Gastrocnemius medialis (tissue), 4 donors: ENCODE measurements around the gene PDGFC. TPM values are rescaled to one million over a fixed set of nuclear protein-coding genes. Genes with fewer than 3 reads are reported as not detected.

Experiments
- ATAC-seq, 2 donors: fragments of 150-250 bp; one replicate each; pipeline ENCODE4 v1.9.1; 2016
- DNase-seq, 2 donors: peaks; one replicate each; pipeline ENCODE4 v3.0.0-alpha.2; 2019
- H3K27ac ChIP-seq, 4 donors: fragments of 200-600 bp; sonication (generic); 1 replicate in 1 of 4; 2 replicates in 3 of 4; pipeline ENCODE4 v1.5.1; 2016 to 2018; ENCODE audit warnings: mild to moderate bottlenecking in 2 of 4, moderate library complexity in 1 of 4
- H3K27me3 ChIP-seq, 3 donors: fragments of 200-600 bp; sonication (generic) in 2 of 3; 1 replicate in 1 of 3; 2 replicates in 2 of 3; pipeline versions ENCODE4 v1.5.1 to v1.6.0; 2016 to 2019; ENCODE audit warnings: mild to moderate bottlenecking in 1 of 3, moderate library complexity in 1 of 3
- H3K36me3 ChIP-seq, 2 donors: fragments of 200-600 bp; sonication (generic) in 1 of 2; one replicate each; pipeline ENCODE4 v1.5.1; 2017 to 2018
- H3K4me1 ChIP-seq, 2 donors: fragments of 200-600 bp; sonication (generic) in 1 of 2; one replicate each; pipeline ENCODE4 v1.5.1; 2016 to 2017; ENCODE audit warnings: mild to moderate bottlenecking in 2 of 2
- H3K4me3 ChIP-seq, 4 donors: fragments of 200-600 bp; sonication (generic) in 3 of 4; 1 replicate in 1 of 4; 2 replicates in 3 of 4; pipeline ENCODE4 v1.5.1; 2016 to 2019; ENCODE audit warnings: mild to moderate bottlenecking in 2 of 4
- H3K9me3 ChIP-seq, 3 donors: fragments of 200-600 bp; sonication (generic) in 2 of 3; 1 replicate in 1 of 3; 2 replicates in 2 of 3; pipeline ENCODE4 v1.5.1; 2016 to 2019
- POLR2A ChIP-seq, 2 donors: fragments of 450-650 bp; IDR thresholded peaks; one replicate each; pipeline ENCODE4 v1.6.1; 2017; ENCODE audit warnings: antibody characterized with exemption in 2 of 2, mild to moderate bottlenecking in 2 of 2, moderate library complexity in 2 of 2
- in situ Hi-C, 4 donors: fragments of 200-750 bp; cut with MboI; loops; one replicate each; pipeline versions ENCODE4 v1.15.0 to v1.8.0; 2017; ENCODE audit warnings: low sequenced_read_pairs in 4 of 4
- intact Hi-C: fragments of 100-400 bp; cut with DNase I; formaldehyde crosslinking; loops from one replicate; pipeline ENCODE4 v1.15.1; 2023; ENCODE audit warnings: low total_unique reads
- total RNA-seq, 4 donors: library from RNA; depleted of rRNA; stranded (reverse); fragments of >200 nt; gene quantifications; one replicate each; pipeline versions ENCODE4 v1.1.0 to v1.2.3, GENCODE V29; 2016
- TF ChIP-seq, protein P1 (sequence below), 5 experiments: fragments of 450-650 bp in 3 of 5; fragments of 200-600 bp in 2 of 5; sonication (generic) in 2 of 5; IDR thresholded peaks in 4 of 5; conservative IDR thresholded peaks in 1 of 5; 1 replicate in 4 of 5; 2 replicates in 1 of 5; pipeline ENCODE4 v1.5.1; 2016 to 2019; ENCODE audit warnings: antibody characterized with exemption in 5 of 5, mild to moderate bottlenecking in 3 of 5, moderate library complexity in 3 of 5

The PDGFC gene
- total RNA-seq, 4 donors from 2014 or later, result 4.4 to 10.7 (median 6.3) TPM

DNA sequence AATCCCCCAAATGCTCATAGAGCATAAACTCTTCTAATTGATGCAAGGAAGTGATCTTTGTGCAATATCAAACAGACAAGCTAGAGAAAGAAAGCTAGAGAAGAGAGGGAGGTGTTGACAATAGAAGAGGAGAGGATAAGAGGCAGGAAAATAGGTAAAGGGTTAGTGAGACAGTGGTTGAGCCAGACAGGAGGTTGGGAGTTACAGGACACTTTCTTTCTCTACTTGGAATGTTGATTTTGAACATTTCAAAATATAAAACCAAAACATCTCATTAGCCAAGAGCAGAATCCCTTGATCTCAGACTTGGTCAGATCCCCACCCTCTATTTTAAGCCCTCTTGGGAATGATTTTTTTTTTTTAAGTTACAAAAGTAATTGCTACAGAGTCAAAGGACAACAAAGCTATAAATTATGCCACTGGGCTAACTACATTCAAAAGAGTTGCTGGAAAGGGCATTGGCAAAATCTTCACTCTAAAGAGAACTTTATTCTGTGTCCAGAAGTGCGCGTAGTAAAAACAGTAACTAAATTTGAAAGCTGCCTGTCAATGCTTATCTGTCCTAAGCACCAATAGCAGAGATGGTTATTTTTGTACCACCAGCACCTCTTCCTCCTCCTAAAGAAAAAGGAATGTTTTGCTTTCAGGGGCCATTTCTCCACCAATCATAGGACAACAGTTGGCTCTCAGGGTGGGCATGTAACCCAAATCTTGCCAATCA, 133.8 kb downstream of the PDGFC start:
- Histone ChIP-seq H3K4me1 (peaks cover 0 to 5% of the 10 kb centered on the region in 2 donors), H3K9me3 (peaks cover 0 to 10% (median 0%) of the 10 kb centered on the region in 3 donors), H3K27me3 (no peaks in the 10 kb centered on the region), H3K4me3 (no peak overlapping the region), H3K36me3 (no peaks in the 10 kb centered on the region), H3K27ac (no peak overlapping the region)
- no peak for DNase-seq
- in situ Hi-C loops, result no loop called here
- TF ChIP-seq, protein P1, sequence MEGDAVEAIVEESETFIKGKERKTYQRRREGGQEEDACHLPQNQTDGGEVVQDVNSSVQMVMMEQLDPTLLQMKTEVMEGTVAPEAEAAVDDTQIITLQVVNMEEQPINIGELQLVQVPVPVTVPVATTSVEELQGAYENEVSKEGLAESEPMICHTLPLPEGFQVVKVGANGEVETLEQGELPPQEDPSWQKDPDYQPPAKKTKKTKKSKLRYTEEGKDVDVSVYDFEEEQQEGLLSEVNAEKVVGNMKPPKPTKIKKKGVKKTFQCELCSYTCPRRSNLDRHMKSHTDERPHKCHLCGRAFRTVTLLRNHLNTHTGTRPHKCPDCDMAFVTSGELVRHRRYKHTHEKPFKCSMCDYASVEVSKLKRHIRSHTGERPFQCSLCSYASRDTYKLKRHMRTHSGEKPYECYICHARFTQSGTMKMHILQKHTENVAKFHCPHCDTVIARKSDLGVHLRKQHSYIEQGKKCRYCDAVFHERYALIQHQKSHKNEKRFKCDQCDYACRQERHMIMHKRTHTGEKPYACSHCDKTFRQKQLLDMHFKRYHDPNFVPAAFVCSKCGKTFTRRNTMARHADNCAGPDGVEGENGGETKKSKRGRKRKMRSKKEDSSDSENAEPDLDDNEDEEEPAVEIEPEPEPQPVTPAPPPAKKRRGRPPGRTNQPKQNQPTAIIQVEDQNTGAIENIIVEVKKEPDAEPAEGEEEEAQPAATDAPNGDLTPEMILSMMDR (IDR thresholded peaks at IDR 0.05 in 4 of 5, conservative IDR thresholded peaks at IDR 0.05 in 1 of 5), result no peak
- no peak for TF ChIP-seq POLR2A (IDR thresholded peaks at IDR 0.05)
- no peak for ATAC-seq
- intact Hi-C loops, result no loop called here

DNA sequence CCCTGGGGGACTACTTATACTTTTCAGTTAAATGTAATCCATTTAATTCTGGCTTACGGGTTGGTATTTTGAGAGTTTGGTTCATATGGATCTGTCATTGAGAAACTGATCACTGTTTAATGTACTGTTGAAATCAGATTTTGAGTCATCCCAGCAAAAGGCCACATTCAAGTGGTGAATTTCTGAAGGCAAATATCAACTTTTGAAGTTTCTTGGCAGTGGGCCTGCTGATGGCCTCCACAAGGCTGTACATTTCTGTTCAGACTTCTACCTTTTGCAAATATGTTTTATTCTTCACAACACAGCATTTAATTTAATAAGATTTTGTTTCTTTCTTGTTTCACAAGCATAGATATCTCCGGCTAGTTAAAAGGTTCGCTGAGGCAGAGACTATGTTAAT, 138.7 kb downstream of the PDGFC start:
- in situ Hi-C loops (no loop called here), intact Hi-C loops (no loop called here)
- TF ChIP-seq POLR2A (IDR thresholded peaks at IDR 0.05), result no peak
- TF ChIP-seq, protein P1 (IDR thresholded peaks at IDR 0.05 in 4 of 5, conservative IDR thresholded peaks at IDR 0.05 in 1 of 5), result no peak
- Histone ChIP-seq H3K4me1 (peaks cover 9 to 13% of the 10 kb centered on the region in 2 donors), H3K4me3 (no peak overlapping the region), H3K36me3 (no peaks in the 10 kb centered on the region), H3K9me3 (no peaks in the 10 kb centered on the region), H3K27me3 (no peaks in the 10 kb centered on the region), H3K27ac (no peak overlapping the region)
- ATAC-seq, result no peak
- no peak for DNase-seq

DNA sequence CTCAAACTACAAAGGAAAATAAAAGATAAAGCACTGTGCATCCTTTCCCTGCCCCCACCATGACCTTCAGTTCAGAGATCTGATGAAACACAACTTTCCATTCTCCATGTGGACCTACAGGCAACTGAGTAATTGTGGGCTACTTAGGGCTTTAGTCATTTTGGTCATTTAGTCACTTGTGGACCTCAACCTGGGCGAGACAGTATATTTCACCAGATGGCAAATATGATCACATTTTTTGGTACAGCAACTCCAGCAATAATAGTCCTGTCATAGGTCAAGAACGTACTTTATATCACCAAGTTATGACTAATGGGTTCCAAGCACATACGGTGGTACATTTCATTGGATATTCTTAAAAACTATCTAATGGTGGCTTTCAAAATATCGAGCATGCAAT, 141.2 kb downstream of the PDGFC start:
- ATAC-seq (no peak), DNase-seq (no peak)
- no peak overlapping the region for H3K4me3 ChIP-seq
- H3K27ac ChIP-seq, result no peak overlapping the region
- no peaks in the 10 kb centered on the region for H3K9me3 ChIP-seq
- H3K27me3 ChIP-seq, result no peaks in the 10 kb centered on the region
- no peak for TF ChIP-seq POLR2A (IDR thresholded peaks at IDR 0.05)
- TF ChIP-seq, protein P1 (IDR thresholded peaks at IDR 0.05 in 4 of 5, conservative IDR thresholded peaks at IDR 0.05 in 1 of 5), result no peak
- in situ Hi-C loops (no loop called here), intact Hi-C loops (no loop called here)
- H3K4me1 ChIP-seq, result peaks cover 9 to 12% of the 10 kb centered on the region in 2 donors
- no peaks in the 10 kb centered on the region for H3K36me3 ChIP-seq

DNA sequence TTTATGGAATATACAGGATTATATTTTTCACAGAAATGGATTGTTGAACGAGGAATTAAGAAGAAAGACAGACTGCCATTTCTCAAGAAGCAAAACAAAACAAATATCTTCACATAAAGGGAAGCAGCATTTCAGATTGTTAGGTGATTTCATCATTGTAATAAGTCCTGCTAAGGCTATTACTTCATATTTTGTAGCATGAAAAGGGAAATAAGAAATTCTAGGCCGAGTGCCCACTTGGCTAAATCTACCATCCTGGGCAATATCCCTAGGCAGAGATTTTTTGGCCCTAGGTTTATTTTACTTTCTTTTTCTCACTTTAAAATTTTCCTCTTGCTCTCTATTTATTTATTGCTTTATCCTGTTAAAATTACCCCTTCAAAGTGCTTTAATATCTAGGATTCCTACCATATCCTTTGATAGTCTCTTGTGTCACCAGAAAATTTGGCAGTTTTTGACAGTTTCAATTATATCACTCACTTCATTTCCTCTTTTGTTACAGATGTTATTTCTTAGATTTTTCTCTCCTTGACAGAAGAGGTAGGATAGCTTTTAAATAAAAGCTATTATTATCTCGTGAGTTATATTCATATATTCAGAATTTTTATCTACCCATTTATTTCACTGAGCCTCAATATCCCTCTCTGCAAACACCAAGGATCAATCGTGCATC, 142.3 kb downstream of the PDGFC start:
- intact Hi-C loops, result no loop called here
- H3K4me3 ChIP-seq, result no peak overlapping the region

More for the DNA sequence above, 142.3 kb downstream of the PDGFC start:
- no peaks in the 10 kb centered on the region for H3K9me3 ChIP-seq
- H3K36me3 ChIP-seq, result no peaks in the 10 kb centered on the region
- ATAC-seq (no peak), DNase-seq (no peak)
- TF ChIP-seq, protein P1 (IDR thresholded peaks at IDR 0.05 in 4 of 5, conservative IDR thresholded peaks at IDR 0.05 in 1 of 5), result no peak
- TF ChIP-seq POLR2A (IDR thresholded peaks at IDR 0.05), result no peak
- in situ Hi-C loops, result no loop called here
- no peak overlapping the region for H3K27ac ChIP-seq
- peaks cover 9 to 12% of the 10 kb centered on the region in 2 donors for H3K4me1 ChIP-seq
- no peaks in the 10 kb centered on the region for H3K27me3 ChIP-seq
